Central memory CD4-positive, alpha-beta T cell (primary cell): ENCODE results near the gene STAT6.

ENCODE experiments used
- DNase-seq: peaks from one replicate; pipeline ENCODE4 v3.0.0; 2022

Gene STAT6

DNA sequence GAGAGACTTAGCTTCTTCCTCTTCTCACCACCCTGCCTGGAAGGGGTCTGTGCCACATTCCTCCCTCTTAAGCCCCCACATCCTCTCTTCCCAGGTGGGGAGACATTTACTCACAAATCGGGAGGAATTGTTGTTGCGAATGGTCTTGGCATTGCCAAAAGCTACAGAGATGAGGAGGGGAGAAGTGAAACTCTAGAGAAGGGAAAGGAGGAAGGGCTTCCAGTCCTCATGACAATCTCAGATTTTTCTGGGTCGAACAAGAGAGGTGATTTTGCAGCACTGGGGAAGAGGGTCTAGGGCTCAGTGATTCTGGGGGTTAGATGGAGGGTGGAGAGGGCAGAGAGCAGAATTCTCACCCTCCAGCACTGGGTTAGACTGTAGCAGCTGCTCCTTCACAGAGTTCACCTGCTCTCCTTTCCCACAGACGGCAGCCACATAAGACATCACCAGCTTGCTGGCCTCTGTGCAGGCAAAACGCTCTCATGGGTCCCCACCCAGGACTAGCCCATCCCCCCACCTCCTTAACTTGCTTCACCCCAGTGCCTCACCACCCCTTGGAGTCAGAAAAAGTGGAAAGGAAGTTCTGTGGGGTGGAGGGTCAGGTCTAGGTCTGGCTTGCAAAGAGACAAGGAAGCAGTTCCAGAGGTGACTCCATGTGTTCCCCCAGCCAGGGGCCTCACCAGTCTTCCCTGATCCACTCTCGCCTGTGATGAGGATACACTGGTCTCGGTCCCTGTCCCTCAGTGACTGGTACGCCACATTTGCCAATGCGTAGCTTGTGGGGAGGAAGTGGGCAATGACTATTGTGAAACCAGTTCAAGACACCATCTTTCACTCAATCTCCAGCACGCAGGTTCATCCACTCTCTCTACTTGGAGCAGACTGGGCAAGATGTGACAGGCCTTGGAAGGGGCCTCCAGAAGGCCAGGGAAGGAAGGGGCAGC is 63.9 kb downstream of the STAT6 start:
- DNase-seq = peak; percentile 17

GRCh38 chr12:57046086-57046791 is 64.9 kb downstream of the STAT6 start:
- DNase-seq = no peak
